Stimulated activated CD4-positive, alpha-beta T cell treated with anti-CD3 and anti-CD28 coated beads, TNF-alpha, amount 100 ng/mL, for 48 hours (primary cell): ENCODE measurements around the gene EGFL8.
A peak's percentile ranks its signal among the peaks of the same experiment; 100 is the strongest.
"Not testable (repeated sequence)": the region's sequence is repeated elsewhere in the genome, so short reads cannot be mapped to it uniquely, and the experiment has no call there.

ENCODE experiments used
- DNase-seq, 3 donors: peaks; one replicate each; pipeline ENCODE4 v3.0.0-alpha.2; 2020; ENCODE audit warnings: low read depth in 3 of 3

The EGFL8 gene

DNA sequence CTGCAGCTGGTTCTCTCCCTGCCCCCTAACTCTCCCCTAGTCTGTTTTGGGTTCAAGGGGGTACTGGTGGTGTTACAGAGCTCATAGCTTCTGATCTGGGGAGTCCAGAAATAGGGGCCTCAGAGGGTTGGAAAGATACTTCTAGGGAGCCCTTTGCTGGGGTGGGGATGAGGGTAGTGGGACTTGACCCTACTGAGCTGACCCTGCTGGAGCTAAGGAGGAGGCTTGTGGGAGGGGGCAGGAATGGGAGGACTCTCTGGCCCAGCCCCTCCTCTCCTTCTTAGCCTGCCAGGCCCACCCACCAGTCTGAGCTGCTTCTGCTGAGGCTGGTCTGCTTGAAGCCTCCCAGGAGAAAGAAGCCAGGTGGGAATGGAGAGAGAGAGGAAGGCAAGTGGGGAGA, at the start of gene EGFL8:
TSS of gene EGFL8 (plus strand) at position 301 of the 400 bp plus-strand sequence. CDS start 1,571 bp downstream, outside the sequence.
- DNase-seq = no peak

DNA sequence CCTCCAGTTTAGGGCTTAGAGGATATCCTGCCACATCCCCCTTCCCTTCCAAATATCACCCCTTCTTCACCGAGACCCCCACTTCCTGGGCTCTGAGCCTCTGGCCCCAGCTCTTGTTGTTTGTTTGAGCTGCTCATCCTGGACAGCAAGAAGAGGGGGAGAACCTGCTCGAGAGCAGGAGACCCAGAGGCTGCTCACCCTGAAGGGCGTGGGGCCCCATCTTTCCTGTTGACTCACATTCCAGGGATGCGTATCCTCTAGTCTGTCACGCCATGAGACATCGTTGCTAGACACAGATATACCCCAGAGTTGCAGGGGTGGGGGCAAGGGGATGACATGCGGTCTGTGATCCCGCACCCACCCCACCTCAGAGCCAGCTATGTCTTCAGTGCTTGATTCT, 49.6 kb upstream of the EGFL8 start:
- DNase-seq = no peak

DNA sequence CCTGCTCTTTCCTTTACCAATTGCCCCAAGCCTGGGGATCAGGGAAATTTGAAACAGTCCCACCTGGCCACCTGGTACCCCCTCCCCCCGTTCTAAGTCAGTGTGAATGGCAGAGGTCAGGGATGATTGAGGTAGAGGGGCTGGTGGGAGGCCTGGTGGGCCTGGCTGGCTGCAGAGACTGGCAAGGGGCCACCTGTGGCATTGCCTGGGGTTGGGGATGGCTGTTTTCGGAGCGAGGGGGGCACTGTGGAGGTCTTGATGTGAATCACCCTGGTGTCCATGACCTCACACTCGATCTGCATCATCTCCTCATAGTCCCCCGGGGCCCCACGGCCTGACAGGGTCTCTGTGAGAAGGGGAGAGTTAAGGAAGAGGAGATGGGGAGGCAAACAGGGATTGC, 48.8 kb upstream of the EGFL8 start:
- DNase-seq = no peak

DNA sequence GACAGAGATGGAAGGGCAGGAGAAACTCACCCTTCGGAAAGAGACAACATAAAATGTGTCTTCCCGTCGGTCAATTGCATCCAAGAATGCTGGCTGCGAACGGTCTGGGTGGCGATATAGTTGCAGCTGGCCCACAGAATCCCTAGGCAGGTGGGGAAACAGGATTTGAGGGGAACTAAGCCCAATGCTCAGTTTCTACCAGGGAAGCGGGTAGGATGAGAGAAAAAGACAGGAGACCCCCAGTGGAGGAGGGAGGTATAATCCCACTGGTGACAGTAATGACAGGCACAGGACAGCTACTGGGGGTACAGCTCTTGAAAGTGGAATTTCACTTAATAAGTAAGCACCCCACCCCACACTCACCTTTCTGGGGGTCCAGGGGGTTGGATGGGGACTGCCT, 47.7 kb upstream of the EGFL8 start:
- no peak for DNase-seq

DNA sequence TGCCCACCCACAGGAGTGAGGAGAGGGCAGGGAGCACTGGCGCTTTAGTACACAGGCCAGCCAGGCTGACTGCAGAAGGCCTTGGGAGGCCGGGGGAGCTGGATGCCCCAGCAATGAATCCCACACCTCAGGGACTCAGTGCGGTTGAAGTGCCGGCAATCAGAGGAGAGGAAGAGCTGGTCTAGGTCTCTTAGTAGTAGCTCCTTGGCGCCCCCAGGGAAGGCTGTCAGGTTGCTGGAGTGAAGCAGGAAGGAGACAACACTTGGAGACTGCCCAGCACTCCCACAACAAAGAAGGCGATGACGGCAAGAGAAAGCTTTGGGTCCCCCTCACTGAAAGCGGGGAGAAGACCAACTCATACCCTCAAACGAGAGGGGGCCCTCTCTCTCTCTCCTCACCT, 46.9 kb upstream of the EGFL8 start:
- no peak for DNase-seq

DNA sequence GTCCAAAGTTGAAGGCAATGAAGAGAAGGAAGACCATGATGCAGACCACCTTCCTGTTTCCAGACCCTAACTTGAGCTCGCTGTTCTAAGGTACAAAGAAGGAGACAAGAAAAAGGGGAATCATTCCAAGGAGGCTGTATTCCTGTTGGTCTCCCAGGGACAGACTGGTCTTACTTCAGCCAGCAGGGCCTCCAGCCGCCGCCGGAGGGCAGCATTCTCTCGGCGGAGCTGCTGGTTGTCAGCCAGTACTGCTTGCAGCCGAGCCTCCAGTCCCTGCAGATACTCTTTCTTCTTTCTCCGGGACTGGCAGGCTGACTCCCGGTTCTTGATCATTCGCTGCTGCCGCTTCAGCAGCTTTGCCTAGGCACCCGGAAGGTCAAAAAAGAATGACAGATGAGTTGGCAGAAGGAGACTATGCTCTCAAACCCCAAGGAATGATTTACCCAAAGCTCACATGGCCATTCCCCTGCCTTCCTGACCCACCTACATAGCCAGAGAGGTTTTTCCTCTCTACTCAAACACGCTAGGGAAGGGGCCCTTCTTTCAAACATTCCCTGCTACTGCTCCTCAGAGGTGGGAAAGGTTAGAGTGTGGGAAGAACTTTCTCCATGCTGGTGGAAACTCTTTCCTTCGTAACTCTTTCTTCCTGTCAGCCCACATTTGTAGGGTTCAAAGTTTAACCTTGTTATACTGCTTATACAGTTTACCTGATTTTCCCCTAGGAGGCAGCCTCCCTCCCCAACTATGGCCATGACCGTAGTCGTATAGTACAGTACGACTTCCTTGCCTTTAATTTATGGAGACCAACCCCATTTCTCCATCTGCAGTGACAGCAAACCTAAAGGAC, 45.4 kb upstream of the EGFL8 start:
- peak; percentile 56 to 60 (median 56) for DNase-seq

DNA sequence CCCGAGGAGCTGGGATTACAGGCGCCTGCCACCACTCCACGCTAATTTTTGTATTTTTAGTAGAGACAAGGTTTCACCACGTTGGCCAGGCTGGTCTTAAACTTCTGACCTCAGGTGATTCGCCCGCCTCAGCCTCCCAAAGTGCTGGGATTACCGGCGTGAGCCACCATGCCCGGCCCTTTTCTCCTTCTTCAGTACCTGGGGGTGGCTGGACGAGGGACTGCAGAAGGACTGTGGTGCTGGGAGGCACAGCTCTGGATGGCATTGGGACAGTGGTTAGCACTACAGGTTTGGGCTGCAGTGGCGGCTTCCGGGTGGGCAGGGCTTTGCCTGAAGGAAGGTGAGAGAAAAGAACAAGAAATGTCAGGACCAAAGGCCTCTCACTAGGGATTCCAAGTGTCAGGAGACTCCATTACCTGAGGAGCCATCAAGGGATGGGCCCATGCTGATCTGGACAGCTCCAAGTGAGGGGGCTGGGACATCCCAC, 43.8 kb upstream of the EGFL8 start:
- no peak for DNase-seq

DNA sequence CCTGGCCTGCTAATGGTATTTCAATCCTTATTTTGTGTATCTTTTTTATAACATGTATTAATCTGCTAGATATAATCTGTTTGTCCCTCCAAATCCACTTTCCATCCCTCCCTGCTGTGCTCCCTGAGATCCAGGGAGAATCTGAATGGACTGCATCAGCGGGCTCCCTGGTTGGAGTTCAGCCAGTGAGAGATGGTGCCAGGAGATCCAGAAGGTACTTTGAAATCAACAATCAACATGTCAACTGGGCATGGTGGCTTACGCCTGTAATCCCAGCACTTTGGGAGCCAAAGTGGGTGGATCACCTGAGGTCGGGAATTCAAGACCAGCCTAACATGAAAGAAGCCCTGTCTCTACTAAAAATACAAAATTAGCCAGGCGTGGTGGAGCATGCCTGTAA, 40.7 kb upstream of the EGFL8 start:
- DNase-seq = no peak

DNA sequence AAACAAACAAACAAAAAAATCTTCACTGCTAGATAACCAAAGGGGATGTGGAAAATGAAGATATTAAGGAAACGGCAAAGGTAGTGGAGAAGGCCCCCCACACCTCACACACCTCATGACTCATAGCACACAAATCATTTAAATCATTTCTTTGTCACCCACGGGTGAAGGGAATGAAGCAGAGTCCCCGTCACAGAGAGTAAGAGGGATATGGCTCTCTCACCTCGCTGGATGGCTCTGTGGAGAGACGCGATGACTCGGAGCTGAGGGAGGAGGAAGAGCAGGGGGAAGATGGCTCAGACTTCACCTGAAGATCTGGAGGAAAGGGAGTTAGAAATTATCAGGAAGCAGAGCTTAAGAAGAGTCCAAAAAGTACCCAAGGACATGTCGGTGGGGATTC, 37.5 kb upstream of the EGFL8 start:
- DNase-seq = no peak

DNA sequence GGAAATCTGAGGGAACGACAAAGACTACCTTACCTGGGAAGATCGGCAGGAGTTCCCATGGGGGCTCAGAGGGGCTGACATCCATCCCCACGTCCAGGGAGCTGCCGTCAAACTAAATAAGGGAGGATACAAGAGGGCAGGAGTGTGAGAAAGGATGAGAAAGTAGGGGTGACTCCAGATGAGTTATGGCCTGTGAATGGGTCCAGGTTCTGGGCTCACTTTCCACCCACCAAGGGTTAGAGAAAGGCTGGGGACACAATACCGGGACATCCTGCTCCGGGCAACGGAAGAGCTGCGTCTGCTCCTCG, 37.0 kb upstream of the EGFL8 start:
- DNase-seq = no peak

DNA sequence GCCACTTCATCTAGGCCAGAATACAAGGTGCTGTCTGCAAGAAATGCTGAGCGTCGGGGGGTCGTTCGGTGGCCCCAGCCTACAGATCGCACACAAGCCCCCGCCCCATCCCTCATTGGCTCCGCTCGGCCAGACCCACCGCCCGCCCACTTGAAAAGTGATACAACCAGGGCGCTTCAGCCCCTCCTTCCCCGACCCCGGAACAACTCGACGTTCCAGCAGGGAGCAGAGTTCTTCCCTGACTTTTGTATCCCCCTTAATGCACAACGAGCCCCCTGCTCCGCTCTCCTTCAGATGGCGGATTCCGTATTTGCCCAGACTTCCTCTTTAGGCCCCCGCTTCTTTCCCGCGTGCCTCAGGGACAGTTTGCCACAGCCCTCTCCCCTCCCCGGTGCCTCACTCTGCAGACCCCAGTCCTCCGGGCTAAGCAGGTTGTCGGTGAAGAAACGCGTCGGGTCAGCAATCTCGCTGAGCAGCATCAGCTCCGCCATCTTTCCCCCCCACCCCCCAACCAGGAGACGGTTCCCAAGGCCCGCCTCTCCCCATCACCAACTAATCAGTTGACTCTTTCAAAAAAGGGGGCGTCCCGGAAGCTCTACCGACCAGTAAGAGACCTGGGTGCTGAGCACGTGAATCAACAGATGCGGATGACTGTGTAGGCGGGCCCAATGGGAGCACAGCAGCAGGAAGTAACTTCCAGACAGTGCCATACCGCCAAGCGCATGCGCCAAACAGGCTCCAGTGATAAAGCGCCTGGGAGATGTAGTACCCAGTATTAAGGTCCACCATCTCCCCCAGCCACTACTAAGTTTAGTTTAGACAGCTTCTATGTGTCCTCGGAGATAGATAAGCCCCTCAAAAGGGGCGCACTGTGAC, 36.4 kb upstream of the EGFL8 start, which contains the start of gene ATF6B:
TSS of gene ATF6B (minus strand) at position 530 of the 876 bp plus-strand sequence. CDS start at position 491, 39 bp downstream.
- DNase-seq = peak; percentile 94 to 97 (median 96)

DNA sequence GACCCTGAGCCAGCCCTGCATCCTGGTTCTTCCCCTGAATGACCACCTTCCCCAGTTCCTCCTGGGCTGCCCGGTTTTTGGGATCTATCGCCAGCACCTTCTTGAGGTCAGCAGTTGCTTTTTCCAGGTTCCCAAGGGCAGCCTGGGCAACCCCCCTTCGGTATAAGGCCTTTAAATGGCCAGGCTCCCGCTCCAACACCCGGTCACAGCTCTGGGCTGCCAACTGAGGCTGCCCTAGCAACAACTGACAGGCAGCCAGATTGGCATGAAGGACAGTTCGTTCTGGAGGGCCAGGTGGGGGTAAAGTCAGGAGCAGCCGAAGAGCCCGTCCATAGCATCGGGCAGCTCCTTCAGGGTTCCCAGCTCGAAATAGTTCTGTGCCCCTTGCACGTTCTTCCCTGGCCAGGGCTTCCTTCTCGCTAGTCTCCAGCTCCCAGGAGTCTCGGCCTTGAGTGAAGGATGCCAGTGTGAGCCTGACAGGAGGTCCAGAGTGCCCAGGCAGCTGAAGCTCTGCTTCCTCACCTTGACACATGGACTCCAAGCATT, 35.6 kb upstream of the EGFL8 start:
- DNase-seq = no peak

DNA sequence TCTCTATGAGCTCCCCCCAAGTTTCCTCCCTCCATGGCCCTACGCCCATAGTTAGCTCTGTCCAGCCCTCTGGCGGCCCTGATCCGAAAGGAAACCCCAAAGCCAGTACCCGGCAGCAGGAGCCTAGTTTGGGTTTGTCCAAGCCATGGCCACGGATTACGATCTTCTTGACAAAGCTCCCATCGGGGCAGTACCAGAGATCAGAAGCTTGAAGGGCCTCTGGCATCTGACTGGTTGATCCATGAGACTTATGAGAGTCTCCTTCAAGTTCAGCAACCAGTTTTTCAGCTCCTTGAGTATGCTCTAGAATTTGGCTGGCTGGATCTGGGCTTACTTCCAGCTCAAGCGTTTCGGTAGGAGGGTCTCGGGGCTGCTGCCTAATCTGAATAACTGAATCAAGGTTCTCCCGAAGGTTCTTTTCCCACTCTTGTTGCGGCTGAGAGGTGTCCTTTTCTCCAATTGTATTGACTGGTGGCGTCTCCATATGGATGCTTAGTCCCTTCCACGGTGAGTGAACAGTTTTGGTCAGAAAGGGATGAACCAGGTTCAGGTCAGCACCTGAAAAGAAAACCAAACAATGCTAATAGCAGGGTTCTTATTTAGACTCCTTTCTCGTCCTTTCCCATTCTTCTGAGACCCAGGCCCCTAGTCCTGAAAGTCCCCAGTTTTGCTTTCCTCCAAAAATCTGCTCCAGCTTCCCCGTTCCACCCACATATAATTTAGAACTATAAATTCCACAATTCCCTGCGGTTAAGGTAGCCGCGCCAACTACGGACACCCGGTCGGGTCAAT, 34.9 kb upstream of the EGFL8 start:
- DNase-seq = no peak

DNA sequence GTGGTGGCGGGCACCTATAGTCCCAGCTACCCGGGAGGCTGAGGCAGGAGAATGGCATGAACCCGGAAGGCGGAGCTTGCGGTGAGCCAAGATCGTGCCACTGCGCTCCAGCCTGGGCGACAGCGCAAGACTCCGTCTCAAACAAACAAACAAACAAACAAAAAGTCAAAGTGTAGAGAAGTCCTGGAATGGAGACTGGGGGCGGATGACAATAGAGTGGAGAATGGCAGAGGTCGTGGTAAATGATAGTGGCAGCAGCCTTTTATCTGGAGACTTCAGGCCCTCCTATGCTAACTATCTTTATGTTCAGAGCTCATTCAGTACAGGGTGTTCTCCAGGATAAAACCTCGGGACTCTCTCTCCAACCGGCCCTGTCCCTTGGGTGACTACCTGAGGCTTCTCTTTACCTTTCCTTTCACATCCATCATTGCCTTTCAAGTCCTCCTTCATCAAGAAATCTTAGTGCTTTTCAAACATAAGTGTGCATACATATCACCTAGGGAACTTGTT, 32.9 kb upstream of the EGFL8 start:
- DNase-seq = no peak

DNA sequence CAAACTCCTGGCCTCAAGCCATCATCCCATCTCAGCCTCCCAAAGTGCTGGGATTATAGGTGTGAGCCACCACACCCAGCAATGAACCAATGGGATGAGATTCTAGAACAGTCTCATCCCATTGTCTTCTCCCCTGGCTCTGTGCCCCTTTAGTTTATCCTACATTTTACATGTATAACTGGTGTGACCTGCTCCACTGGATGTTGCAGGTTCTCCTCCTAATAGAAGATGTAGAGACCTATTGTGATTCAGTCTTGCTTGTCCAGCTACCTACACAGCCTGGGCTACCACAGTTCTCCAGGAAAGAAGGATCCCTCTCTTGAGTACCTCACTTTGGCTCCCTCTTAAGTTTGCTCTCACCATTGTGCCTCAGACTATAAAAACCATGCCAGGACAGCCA, 32.3 kb upstream of the EGFL8 start:
- DNase-seq = no peak

DNA sequence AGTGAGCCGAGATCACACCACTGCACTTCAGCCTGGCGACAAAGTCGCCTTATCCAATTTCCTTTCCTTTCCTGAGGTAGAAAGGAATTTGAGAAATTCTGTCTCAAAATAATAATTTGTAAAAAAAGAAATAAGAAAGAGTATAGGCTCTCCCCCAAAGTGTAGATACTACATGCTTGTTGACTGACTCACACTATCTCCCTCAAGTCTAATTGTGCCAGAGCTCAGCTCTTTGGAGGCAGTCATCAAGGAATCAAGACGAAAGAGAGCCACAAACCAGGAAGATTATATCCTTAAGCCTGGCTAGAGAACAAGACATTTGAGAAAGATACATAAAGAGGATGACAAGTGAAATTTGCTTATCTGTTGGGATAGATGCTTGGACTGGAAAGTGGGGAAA, 30.6 kb upstream of the EGFL8 start:
- DNase-seq = no peak

DNA sequence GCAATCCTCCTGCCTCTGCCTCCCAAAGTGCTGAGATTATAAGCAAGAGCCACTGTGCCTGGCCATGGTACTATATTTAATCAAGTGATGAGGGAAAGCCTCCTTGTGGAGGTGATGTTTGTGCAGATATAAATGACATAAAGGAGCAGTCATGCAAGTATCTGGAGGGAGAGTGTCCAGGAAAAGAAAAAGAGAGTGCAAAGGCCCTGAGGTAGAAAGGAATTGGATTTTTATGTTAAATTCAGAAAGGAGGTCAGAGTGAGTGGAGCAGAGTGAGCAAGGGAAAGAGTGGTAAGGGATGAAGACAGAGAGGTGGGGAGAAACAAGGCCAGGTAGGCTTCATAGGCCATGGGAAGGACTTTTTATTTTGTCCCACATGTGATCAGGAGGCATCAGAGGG, 26.9 kb upstream of the EGFL8 start:
- no peak for DNase-seq

DNA sequence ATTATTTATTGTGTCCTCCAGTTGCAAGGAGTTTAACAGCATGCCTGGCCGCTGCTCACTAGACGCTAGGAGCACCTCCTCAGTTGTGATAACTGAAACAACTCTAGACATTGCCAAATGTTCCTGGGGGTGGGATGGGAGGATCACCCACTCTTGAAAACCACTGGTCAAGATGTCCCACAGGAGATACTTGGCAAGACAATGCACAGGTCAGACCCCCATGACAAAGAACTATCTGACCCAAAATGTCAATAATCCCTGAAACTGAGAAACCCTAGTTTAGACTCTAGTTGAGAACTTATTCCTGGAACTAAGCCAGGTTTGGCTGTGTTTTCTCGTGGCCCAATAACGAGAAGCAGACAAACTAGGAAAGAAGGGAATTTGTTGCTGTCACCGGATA, 24.8 kb upstream of the EGFL8 start:
- DNase-seq = no peak

DNA sequence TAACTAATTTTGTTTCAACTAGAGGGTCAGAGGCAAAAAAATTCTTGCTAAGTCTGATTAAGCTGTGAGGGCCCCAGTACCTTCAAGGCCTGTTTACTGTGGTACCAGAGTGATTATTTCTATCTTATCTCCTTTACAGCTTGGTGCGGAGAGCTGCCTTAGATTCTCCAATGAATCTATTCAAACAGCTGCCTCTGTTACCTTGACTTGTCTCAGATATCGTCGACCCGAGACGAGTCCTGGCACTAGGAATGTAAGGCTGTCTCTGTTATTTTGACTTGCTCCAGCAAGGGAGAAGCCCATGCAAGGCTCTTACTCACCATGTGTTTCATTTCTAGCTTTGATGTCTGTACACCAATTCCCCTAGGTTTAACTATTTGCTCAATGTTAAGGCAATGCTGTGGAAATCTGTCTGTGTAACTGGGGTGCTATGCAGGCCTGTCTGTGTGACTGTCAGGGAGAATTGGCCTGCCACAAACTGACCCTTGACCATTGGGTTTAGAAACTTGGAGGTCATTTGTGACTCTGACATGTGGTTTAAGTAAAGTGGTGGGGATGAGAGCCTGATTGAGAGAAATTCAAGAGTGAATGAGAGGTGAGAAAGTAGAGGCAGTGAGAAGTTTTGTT, 23.9 kb upstream of the EGFL8 start:
- DNase-seq = no peak

DNA sequence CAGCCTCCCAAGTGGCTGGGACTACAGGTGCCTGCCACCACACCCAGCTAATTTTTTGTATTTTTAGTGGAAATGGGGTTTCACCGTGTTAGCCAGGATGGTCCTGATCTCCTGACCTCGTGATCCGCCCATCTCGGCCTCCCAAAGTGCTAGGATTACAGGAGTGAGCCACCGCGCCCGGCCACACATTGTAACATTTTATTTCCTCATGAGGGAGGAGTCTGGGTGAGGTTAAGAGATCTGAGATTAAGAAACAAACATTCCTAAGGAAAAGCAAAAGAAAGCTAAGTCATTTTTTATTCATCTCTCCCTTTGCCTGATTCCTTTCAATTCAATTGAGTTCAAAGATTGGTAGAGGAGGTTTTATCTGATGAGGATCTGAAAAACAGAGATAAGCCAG, 20.2 kb upstream of the EGFL8 start:
- not testable (repeated sequence) for DNase-seq

DNA sequence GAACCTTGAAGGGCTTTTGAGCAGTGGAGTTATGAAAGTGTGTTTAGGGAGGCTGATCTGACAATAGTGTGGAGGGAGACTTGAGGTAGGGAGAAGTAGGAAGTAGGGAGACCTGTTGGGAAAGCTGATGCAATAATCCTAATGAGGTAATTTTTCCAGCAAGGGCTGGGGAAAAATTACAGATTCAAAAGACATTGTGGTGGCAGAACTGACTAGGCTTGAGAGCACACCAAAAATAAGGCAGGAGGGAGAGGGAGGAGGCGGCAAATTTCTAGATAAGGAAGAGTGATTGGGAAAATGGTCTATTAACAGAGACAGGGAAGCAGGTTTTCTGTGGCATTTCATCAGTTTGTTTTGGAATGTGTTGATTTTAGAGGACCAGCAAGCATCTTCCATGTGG, 18.1 kb upstream of the EGFL8 start:
- DNase-seq = no peak
